SK-N-MC (cell line): ENCODE results near the gene SF3A1.

Source experiments
- EZH2 ChIP-seq: fragments of 200-600 bp; sonication (generic); IDR thresholded peaks from one replicate; pipeline ENCODE4 v1.6.1; 2017; ENCODE audit warnings: antibody characterized with exemption
- FOXP2 ChIP-seq: optimal IDR thresholded peaks from 2 replicates; pipeline ENCODE3; 2011; ENCODE audit warnings: mild to moderate bottlenecking, moderate library complexity; ENCODE audit not compliant: insufficient read depth; ENCODE audit errors: extremely low read length, control extremely low read depth
- POLR2AphosphoS5 ChIP-seq: IDR thresholded peaks from 2 replicates; pipeline ENCODE4 v1.6.1; 2012; ENCODE audit warnings: mild to moderate bottlenecking, low read depth, low read length, borderline replicate concordance

DNA sequence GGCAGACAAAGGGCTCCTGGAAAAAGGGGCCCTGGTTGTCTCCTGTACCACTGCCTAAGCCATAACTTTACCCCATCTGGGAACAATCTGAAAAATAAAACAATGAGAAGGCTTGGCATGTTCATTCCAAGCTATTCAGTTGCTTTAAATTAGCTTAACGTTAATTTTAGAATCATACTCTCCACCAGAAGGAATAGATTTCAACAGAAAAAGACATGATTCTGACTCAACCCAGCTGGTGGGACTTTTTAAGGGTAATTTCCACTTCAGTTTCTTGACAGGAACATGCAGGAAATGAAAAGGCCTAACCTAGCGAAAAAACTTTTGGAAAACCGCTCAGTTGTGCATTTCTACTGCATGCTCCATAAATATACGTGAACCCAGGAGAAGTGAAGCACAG lies 7.9 kb downstream of the SF3A1 start:
- TF ChIP-seq EZH2, result no peak
- no peak for TF ChIP-seq POLR2AphosphoS5
- no peak for TF ChIP-seq FOXP2
